ENCODE data around the gene MCTP1. TPM values are rescaled to one million over a fixed set of nuclear protein-coding genes. Genes with fewer than 3 reads are reported as not detected.

MCTP1 gene
- total and polyA plus RNA-seq, 9 of the 15 experiments (the other 6 are each of a cell fraction or from before 2014, with no cell fraction given) = 0.04 to 0.93 (median 0.06) TPM; not detected in 4

- BruUV-seq (replicated peaks) = no TSS peak
- TF ChIP-seq THRB (CRISPR knock-in tag; conservative IDR thresholded peaks at IDR 0.05) = no peak
- TF ChIP-seq POLR2AphosphoS5 (IDR thresholded peaks at IDR 0.05; ENCODE audit: control insufficient read depth, insufficient read depth, low read depth, low read length) = no peak
- no peak for TF ChIP-seq ELF4 (CRISPR knock-in tag; IDR thresholded peaks at IDR 0.05)
- TF ChIP-seq MECOM (CRISPR knock-in tag; IDR thresholded peaks at IDR 0.05) = no peak
- no peak for TF ChIP-seq MAZ (CRISPR knock-in tag; conservative IDR thresholded peaks at IDR 0.05 in 1 of 2, IDR thresholded peaks at IDR 0.05 in 1 of 2)
- TF ChIP-seq RUNX1 (IDR thresholded peaks at IDR 0.05; ENCODE audit: low read depth) = no peak
- no peak for TF ChIP-seq KLF1 (tag; IDR thresholded peaks at IDR 0.05)
- no peak for TF ChIP-seq TFAM (CRISPR knock-in tag; conservative IDR thresholded peaks at IDR 0.05)
- no peak for TF ChIP-seq RNF2 (IDR thresholded peaks at IDR 0.05)
- TF ChIP-seq SETDB1 (IDR thresholded peaks at IDR 0.05; ENCODE audit: low read length) = no peak
- no peak for TF ChIP-seq TAF15 (IDR thresholded peaks at IDR 0.05; ENCODE audit: low read depth, low read length)
- TF ChIP-seq RBM39 (optimal IDR thresholded peaks at IDR 0.05; ENCODE audit: low read depth, low read length) = no peak
- TF ChIP-seq POLR2G (IDR thresholded peaks at IDR 0.05; ENCODE audit: low read depth, low read length) = no peak
- TF ChIP-seq ZNF3 (CRISPR knock-in tag; IDR thresholded peaks at IDR 0.05) = no peak
- no peak for TF ChIP-seq PCBP2 (IDR thresholded peaks at IDR 0.05; ENCODE audit: low read depth, low read length, poor library complexity, severe bottlenecking)
- no peak for TF ChIP-seq PYGO2 (tag; IDR thresholded peaks at IDR 0.05)
- no peak for TF ChIP-seq SAFB2 (IDR thresholded peaks at IDR 0.05; ENCODE audit: borderline replicate concordance, low read depth, low read length, severe bottlenecking)
- Histone ChIP-seq H3K4me2 (ENCODE audit: insufficient read depth, low read length) (no peak overlapping the region), H3K4me3 (no peak overlapping the region), H3K4me1 (replicated peaks in 1 of 2; ENCODE audit: control insufficient read depth in 2 of 2, insufficient read depth in 2 of 2, low read length in 2 of 2) (no peaks in the 10 kb centered on the region), H3K9me1 (ENCODE audit: control insufficient read depth, insufficient read depth, low read length) (no peaks in the 10 kb centered on the region), H3K9ac (ENCODE audit: insufficient read depth in 1 of 2, low read depth in 2 of 2, low read length in 2 of 2) (no peak overlapping the region), H3K27ac (ENCODE audit: extremely low read depth, low read depth, low read length) (no peak overlapping the region), H3K36me3 (ENCODE audit: control insufficient read depth, insufficient read depth, low read length) (no peaks in the 10 kb centered on the region), H3K9me3 (replicated peaks; ENCODE audit: control insufficient read depth, insufficient read depth, low read depth, low read length) (no peaks in the 10 kb centered on the region), H3K27me3 (ENCODE audit: control insufficient read depth in 2 of 2, insufficient read depth in 2 of 2, low read length in 2 of 2) (no peaks in the 10 kb centered on the region), H4K20me1 (replicated peaks; ENCODE audit: control insufficient read depth, insufficient read depth, low read length) (no peaks in the 10 kb centered on the region), H2AFZ (ENCODE audit: low read depth, low read length) (no peak overlapping the region), H3K79me2 (ENCODE audit: control insufficient read depth, insufficient read depth, low read length) (no peaks in the 10 kb centered on the region)
- WGBS (ENCODE audit: insufficient coverage, low coverage, missing lambda C conversion rate) = 0% methylated on average over 7 of the region's 7 CpGs
- intact Hi-C loops (cut with micrococcal nuclease) = no loop called here
- no peak for ATAC-seq
- POLR2A ChIA-PET = interaction anchor here (0.7 to 0.8 kb wide), 2 partner anchors 17 to 27 kb away, joined by 3 read pairs; no protein-coding TSS in a partner anchor
- DNase-seq (ENCODE audit: extremely low read depth in 1 of 4, low spot score in 3 of 4) = no peak
- in situ Hi-C loops (cut with MboI) = no loop called here
- CTCF ChIA-PET (ENCODE audit: low intra/inter-chr PET ratio) = no interaction called here
- FAIRE-seq = no peak
Measured at GRCh38 chr5:95068289-95068910, 216.5 kb downstream of the MCTP1 start.
